ENCODE measurements around the gene RGS2.

Gene RGS2

GRCh38 chr1:192805832-192806323, 3.0 kb upstream of the RGS2 start:
- TF ChIP-seq CTCF (IDR thresholded peaks at IDR 0.05) (peak; percentile 91), ZFX (IDR thresholded peaks at IDR 0.05; ENCODE audit: borderline replicate concordance) (no peak)
- peak overlapping the region; percentile 92 for H3K27ac ChIP-seq

GRCh38 chr1:192807211-192808162, 1.4 kb upstream of the RGS2 start:
- TF ChIP-seq ZFX (IDR thresholded peaks at IDR 0.05; ENCODE audit: borderline replicate concordance) (no peak), CTCF (IDR thresholded peaks at IDR 0.05) (peak; percentile 79)
- peak overlapping the region; percentile 92 for H3K27ac ChIP-seq

GRCh38 chr1:192808163-192808517, 699 bp upstream of the RGS2 start:
- no peak for TF ChIP-seq ZFX (IDR thresholded peaks at IDR 0.05; ENCODE audit: borderline replicate concordance)
- no peak for TF ChIP-seq CTCF (IDR thresholded peaks at IDR 0.05)
- peak overlapping the region; percentile 92 for H3K27ac ChIP-seq

- H3K27ac ChIP-seq, result peak overlapping the region; percentile 92
- TF ChIP-seq ZFX (IDR thresholded peaks at IDR 0.05; ENCODE audit: borderline replicate concordance) (no peak), CTCF (IDR thresholded peaks at IDR 0.05) (no peak)
These were observed 741 bp downstream of the RGS2 start for GRCh38 chr1:192809307-192810252.

- peak overlapping the region; percentile 92 for H3K27ac ChIP-seq
- TF ChIP-seq ZFX (IDR thresholded peaks at IDR 0.05; ENCODE audit: borderline replicate concordance) (no peak), CTCF (IDR thresholded peaks at IDR 0.05) (no peak)
These were observed 1.5 kb downstream of the RGS2 start for GRCh38 chr1:192810253-192810880.

- H3K27ac ChIP-seq, result peak overlapping the region; percentile 92
- TF ChIP-seq ZFX (IDR thresholded peaks at IDR 0.05; ENCODE audit: borderline replicate concordance) (no peak), CTCF (IDR thresholded peaks at IDR 0.05) (no peak)
These were observed 2.2 kb downstream of the RGS2 start for GRCh38 chr1:192811006-192811405.

All from 22Rv1 (cell line).